PC-3 (cell line): ENCODE data around the gene LRRC61. TPM values are rescaled to one million over a fixed set of nuclear protein-coding genes. Genes with fewer than 3 reads are reported as not detected.

Source experiments
- ATAC-seq: fragments of 200-7000 bp; cut with Tn5 transposase; 2 replicates; pipeline ENCODE4 v1.9.1; 2020; ENCODE audit warnings: mild to moderate bottlenecking, moderate library complexity
- BruUV-seq: library from RNA; stranded (reverse); fragments of 400-500 nt; replicated peaks from 2 replicates; lab custom pipeline; 2021; lab: Mats Ljungman, UMichigan
- CTCF ChIA-PET: fragments of 300-600 bp; sonication (Branson Sonifier 250); formaldehyde crosslinking; loops from one replicate; lab custom pipeline; 2022; ENCODE audit warnings: antibody characterized with exemption; lab: Charles Lee
- POLR2A ChIA-PET: fragments of 300-600 bp; sonication (Branson Sonifier 250); formaldehyde crosslinking; loops from one replicate; lab custom pipeline; 2022; ENCODE audit warnings: antibody characterized with exemption; ENCODE audit not compliant: unreplicated experiment; lab: Charles Lee
- DNase-seq: peaks from one replicate; pipeline ENCODE4 v3.0.0-alpha.2; 2015
- H2AFZ ChIP-seq: fragments of 300-600 bp; sonication (generic); 2 replicates; pipeline ENCODE4 v1.6.0; 2016; ENCODE audit warnings: antibody characterized with exemption, low read length
- H3F3A ChIP-seq: fragments of 300-600 bp; sonication (generic); one replicate; pipeline ENCODE4 v1.6.0; 2017; ENCODE audit warnings: antibody characterized with exemption, low read length, control low read depth, mild to moderate bottlenecking; ENCODE audit not compliant: unreplicated experiment
- H3K27ac ChIP-seq: fragments of 300-600 bp; sonication (generic); 2 replicates; pipeline ENCODE4 v1.5.1; 2016; ENCODE audit warnings: mild to moderate bottlenecking, low read length
- H3K27me3 ChIP-seq: fragments of 300-600 bp; sonication (generic); 2 replicates; pipeline ENCODE4 v1.6.1; 2016; ENCODE audit warnings: low read length, mixed read lengths
- H3K36me3 ChIP-seq: fragments of 300-600 bp; sonication (generic); 2 replicates; pipeline ENCODE4 v1.6.1; 2016; ENCODE audit warnings: low read depth, mixed run types, low read length, mixed read lengths
- H3K4me1 ChIP-seq: fragments of 300-600 bp; sonication (generic); 2 replicates; pipeline ENCODE4 v1.5.1; 2016; ENCODE audit warnings: low read length; ENCODE audit not compliant: insufficient read depth
- H3K4me2 ChIP-seq: fragments of 300-600 bp; sonication (generic); 2 replicates; pipeline ENCODE4 v1.6.0; 2016; ENCODE audit warnings: low read length
- H3K4me3 ChIP-seq: fragments of 300-600 bp; sonication (generic); 2 replicates; pipeline ENCODE4 v1.5.1; 2016; ENCODE audit warnings: mild to moderate bottlenecking, low read length, mixed read lengths
- H3K79me2 ChIP-seq: fragments of 300-600 bp; sonication (generic); 2 replicates; pipeline ENCODE4 v1.6.1; 2017; ENCODE audit warnings: low read length, mixed read lengths
- H3K9ac ChIP-seq: fragments of 300-600 bp; sonication (generic); 2 replicates; pipeline ENCODE4 v1.6.0; 2016; ENCODE audit warnings: mild to moderate bottlenecking, low read length
- H3K9me2 ChIP-seq: fragments of 300-600 bp; sonication (generic); replicated peaks from 2 replicates; pipeline ENCODE4 v1.6.1; 2016; ENCODE audit warnings: mixed run types, low read length, mixed read lengths
- H3K9me3 ChIP-seq: fragments of 300-600 bp; sonication (generic); 2 replicates; pipeline ENCODE4 v1.6.1; 2016; ENCODE audit warnings: low read length, mixed read lengths
- H4K20me1 ChIP-seq: fragments of 300-600 bp; sonication (generic); 2 replicates; pipeline ENCODE4 v1.6.1; 2016; ENCODE audit warnings: low read length, mixed read lengths
- CTCF ChIP-seq: fragments of 300-600 bp; sonication (generic); conservative IDR thresholded peaks from 2 replicates; pipeline ENCODE4 v1.5.1; 2017; ENCODE audit warnings: antibody characterized with exemption, low read depth, mild to moderate bottlenecking, low read length
- EZH2 ChIP-seq: fragments of 300-600 bp; sonication (generic); IDR thresholded peaks from one replicate; pipeline ENCODE4 v1.6.1; 2017; ENCODE audit warnings: antibody characterized with exemption, mild to moderate bottlenecking, low read length; ENCODE audit not compliant: unreplicated experiment
- EZH2phosphoT487 ChIP-seq: fragments of 300-600 bp; sonication (generic); IDR thresholded peaks from 2 replicates; pipeline ENCODE4 v1.6.1; 2018; ENCODE audit warnings: mild to moderate bottlenecking, antibody characterized with exemption, low read length, borderline replicate concordance
- intact Hi-C: fragments of 100-400 bp; cut with micrococcal nuclease; formaldehyde crosslinking; loops from 2 replicates; pipeline ENCODE4 v1.9.0; 2023
- total RNA-seq: library from RNA; depleted of rRNA; stranded (reverse); fragments of >200 nt; gene quantifications from 2 replicates; pipeline ENCODE4 v1.2.3, GENCODE V29; 2014

Gene LRRC61
- total RNA-seq, 1 experiment from 2014 or later, result 15.1 TPM

- H3K79me2 ChIP-seq, result no peaks in the 10 kb centered on the region
- CTCF ChIA-PET, result no interaction called here
- DNase-seq, result no peak
- H3F3A ChIP-seq, result no peaks in the 10 kb centered on the region
- ATAC-seq, result no peak
- no peak overlapping the region for H3K4me3 ChIP-seq
- H3K4me1 ChIP-seq, result no peaks in the 10 kb centered on the region
- POLR2A ChIA-PET, result no interaction called here
- no peaks in the 10 kb centered on the region for H3K9me3 ChIP-seq
- H3K9ac ChIP-seq, result no peak overlapping the region
- H3K4me2 ChIP-seq, result no peak overlapping the region
- intact Hi-C loops, result no loop called here
- no peaks in the 10 kb centered on the region for H3K27me3 ChIP-seq
- H2AFZ ChIP-seq, result no peak overlapping the region
- TF ChIP-seq EZH2phosphoT487 (no peak), EZH2 (no peak), CTCF (no peak)
- no peaks in the 10 kb centered on the region for H3K36me3 ChIP-seq
- H4K20me1 ChIP-seq, result no peaks in the 10 kb centered on the region
- no TSS peak for BruUV-seq
- H3K9me2 ChIP-seq, result no peaks in the 10 kb centered on the region
- H3K27ac ChIP-seq, result no peak overlapping the region
Observed at GRCh38 chr7:150340875-150341262, 17.7 kb downstream of the LRRC61 start.

- H3K9me3 ChIP-seq, result no peaks in the 10 kb centered on the region
- no peak within 1 kb of the TSS for H2AFZ ChIP-seq
- no peaks in the 10 kb centered on the region for H3K4me1 ChIP-seq
- no peaks in the 10 kb centered on the region for H3K36me3 ChIP-seq
- ChIA-PET POLR2A (no interaction called here), CTCF (no interaction called here)
- DNase-seq, result no peak
- no peak for TF ChIP-seq EZH2
- TF ChIP-seq CTCF, result no peak
- TF ChIP-seq EZH2phosphoT487, result no peak
- H3K27ac ChIP-seq, result no peak within 1 kb of the TSS
- H3K27me3 ChIP-seq, result no peaks in the 10 kb centered on the region
- H3K4me2 ChIP-seq, result no peak within 1 kb of the TSS
- H3K9ac ChIP-seq, result no peak within 1 kb of the TSS
- no peaks in the 10 kb centered on the region for H3F3A ChIP-seq
- BruUV-seq, result no TSS peak
- no peak for ATAC-seq
- H3K9me2 ChIP-seq, result no peaks in the 10 kb centered on the region
- intact Hi-C loops, result no loop called here
- H3K79me2 ChIP-seq, result no peaks in the 10 kb centered on the region
- H3K4me3 ChIP-seq, result no peak within 1 kb of the TSS
- H4K20me1 ChIP-seq, result no peaks in the 10 kb centered on the region
Observed at GRCh38 chr7:150341263-150342120, 18.3 kb downstream of the LRRC61 start, which contains the start of gene RARRES2. Gene RARRES2, minus strand, starts transcription at chr7:150341629. Its CDS starts 1,020 bp downstream, at chr7:150340609.

- Histone ChIP-seq H2AFZ (no peak overlapping the region), H3K4me3 (no peak overlapping the region), H3K27ac (no peak overlapping the region), H3F3A (no peaks in the 10 kb centered on the region), H3K9me3 (no peaks in the 10 kb centered on the region), H3K9me2 (no peaks in the 10 kb centered on the region), H3K79me2 (no peaks in the 10 kb centered on the region), H3K4me1 (no peaks in the 10 kb centered on the region), H3K9ac (no peak overlapping the region), H3K36me3 (no peaks in the 10 kb centered on the region), H3K4me2 (no peak overlapping the region), H4K20me1 (no peaks in the 10 kb centered on the region), H3K27me3 (no peaks in the 10 kb centered on the region)
- DNase-seq (no peak), ATAC-seq (no peak)
- ChIA-PET CTCF (no interaction called here), POLR2A (no interaction called here)
- TF ChIP-seq CTCF (no peak), EZH2phosphoT487 (no peak), EZH2 (no peak)
- intact Hi-C loops, result no loop called here
- no TSS peak for BruUV-seq
Observed at GRCh38 chr7:150342121-150342408, 18.9 kb downstream of the LRRC61 start.
